WERI-Rb-1 (cell line): ENCODE data around the gene PELI3.

Experiments used
- DNase-seq: peaks from one replicate; pipeline ENCODE4 v3.0.0-alpha.2; 2020
- H3K27ac ChIP-seq: fragments of 250-450 bp; sonication (Bioruptor Pico); 2 replicates; pipeline ENCODE4 v1.5.1; 2020; ENCODE audit warnings: mild to moderate bottlenecking, moderate library complexity
- H3K27me3 ChIP-seq: fragments of 250-450 bp; sonication (Bioruptor Pico); 2 replicates; pipeline ENCODE4 v1.5.1; 2021; ENCODE audit warnings: mild to moderate bottlenecking, low read depth, moderate library complexity; ENCODE audit not compliant: insufficient read depth, severe bottlenecking
- H3K36me3 ChIP-seq: fragments of 250-450 bp; sonication (Bioruptor Pico); 2 replicates; pipeline ENCODE4 v1.5.1; 2020; ENCODE audit warnings: mild to moderate bottlenecking, moderate library complexity
- H3K4me3 ChIP-seq: 2 replicates; pipeline ENCODE4 v1.5.1; 2011; ENCODE audit warnings: low read depth, mild to moderate bottlenecking, control low read depth, low read length
- H3K9me3 ChIP-seq: fragments of 250-450 bp; sonication (Bioruptor Pico); 2 replicates; pipeline ENCODE4 v1.5.1; 2021; ENCODE audit warnings: mild to moderate bottlenecking, moderate library complexity; ENCODE audit not compliant: severe bottlenecking
- CTCF ChIP-seq: IDR thresholded peaks from 2 replicates; pipeline ENCODE4 v1.5.1; 2011; ENCODE audit warnings: low read depth, mild to moderate bottlenecking, control low read depth, inconsistent platforms, low read length

PELI3 gene

GRCh38 chr11:66465373-66466224 is 1.1 kb upstream of the PELI3 start:
- H3K9me3 ChIP-seq = no peaks in the 10 kb centered on the region
- no peak overlapping the region for H3K27ac ChIP-seq
- H3K4me3 ChIP-seq = peak overlapping the region; percentile 63
- H3K36me3 ChIP-seq = peaks cover 18% of the 10 kb centered on the region
- no peak for DNase-seq
- H3K27me3 ChIP-seq = no peaks in the 10 kb centered on the region
- no peak for TF ChIP-seq CTCF

GRCh38 chr11:66467034-66467659 is 442 bp downstream of the PELI3 start:
- Histone ChIP-seq H3K4me3 (peak overlapping the region; percentile 54), H3K27me3 (no peaks in the 10 kb centered on the region), H3K36me3 (peaks cover 32% of the 10 kb centered on the region), H3K9me3 (no peaks in the 10 kb centered on the region), H3K27ac (peak overlapping the region; percentile 54; the same call in 1 of the 2 replicates)
- TF ChIP-seq CTCF = peak; percentile 35
- no peak for DNase-seq

GRCh38 chr11:66467756-66468155 is 1.1 kb downstream of the PELI3 start:
- peak overlapping the region; percentile 54 for H3K4me3 ChIP-seq
- no peak overlapping the region for H3K27ac ChIP-seq
- no peak for TF ChIP-seq CTCF

GRCh38 chr11:66468691-66469090 is 2.0 kb downstream of the PELI3 start:
- H3K9me3 ChIP-seq = no peaks in the 10 kb centered on the region
- no peak overlapping the region for H3K27ac ChIP-seq
- H3K36me3 ChIP-seq = peaks cover 47% of the 10 kb centered on the region
- TF ChIP-seq CTCF = no peak
- no peak for DNase-seq
- H3K4me3 ChIP-seq = no peak overlapping the region
- no peaks in the 10 kb centered on the region for H3K27me3 ChIP-seq

More at GRCh38 chr11:66467756-66468155, 1.1 kb downstream of the PELI3 start:
- Histone ChIP-seq H3K27me3 (no peaks in the 10 kb centered on the region), H3K36me3 (peaks cover 38% of the 10 kb centered on the region), H3K9me3 (no peaks in the 10 kb centered on the region)
- DNase-seq = no peak

GRCh38 chr11:66469441-66469840 is 2.7 kb downstream of the PELI3 start:
- H3K4me3 ChIP-seq = no peak overlapping the region
- H3K36me3 ChIP-seq = peaks cover 55% of the 10 kb centered on the region
- no peaks in the 10 kb centered on the region for H3K9me3 ChIP-seq
- no peaks in the 10 kb centered on the region for H3K27me3 ChIP-seq
- no peak overlapping the region for H3K27ac ChIP-seq
- DNase-seq = no peak
- no peak for TF ChIP-seq CTCF
